HEK293T (cell line): ENCODE measurements around the gene LRP8.
A peak's percentile ranks its signal among the peaks of the same experiment; 100 is the strongest.

ENCODE experiments used
- CTCF ChIA-PET: fragments of 350-600 bp; formaldehyde crosslinking; extraction: SDS; loops from one replicate; lab custom pipeline; 2021; ENCODE audit warnings: antibody characterized with exemption, inconsistent platforms; lab: Yijun Ruan, JAX
- POLR2A ChIA-PET: fragments of 350-600 bp; formaldehyde crosslinking; extraction: SDS; loops from one replicate; lab custom pipeline; 2020; ENCODE audit warnings: antibody characterized with exemption, inconsistent platforms; lab: Yijun Ruan, JAX
- DNase-seq: peaks from one replicate; pipeline ENCODE4 v3.0.0; 2012; ENCODE audit warnings: mixed read lengths; ENCODE audit errors: extremely low spot score
- ARNT ChIP-seq: fragments of 450-650 bp; IDR thresholded peaks from 2 replicates; pipeline ENCODE4 v1.6.1; 2017; ENCODE audit warnings: mild to moderate bottlenecking
- BHLHE40 ChIP-seq: fragments of 450-650 bp; IDR thresholded peaks from 2 replicates; pipeline ENCODE4 v1.6.1; 2016; ENCODE audit warnings: mild to moderate bottlenecking, moderate library complexity, borderline replicate concordance
- CTBP1 ChIP-seq: fragments of 450-650 bp; IDR thresholded peaks from 2 replicates; pipeline ENCODE4 v1.6.1; 2016; ENCODE audit warnings: borderline replicate concordance
- ELF4 ChIP-seq: fragments of 450-650 bp; IDR thresholded peaks from 2 replicates; pipeline ENCODE4 v1.6.1; 2017; ENCODE audit warnings: antibody characterized with exemption
- FOXA1 ChIP-seq: fragments of 450-650 bp; IDR thresholded peaks from 2 replicates; pipeline ENCODE4 v1.6.1; 2016; ENCODE audit warnings: mild to moderate bottlenecking
- FOXK2 ChIP-seq: fragments of 450-650 bp; IDR thresholded peaks from 2 replicates; pipeline ENCODE4 v1.6.1; 2016; ENCODE audit warnings: mild to moderate bottlenecking
- FOXM1 ChIP-seq: fragments of 450-650 bp; IDR thresholded peaks from 2 replicates; pipeline ENCODE4 v1.6.1; 2017; ENCODE audit warnings: mild to moderate bottlenecking, borderline replicate concordance
- HDGF ChIP-seq: fragments of 450-650 bp; IDR thresholded peaks from 2 replicates; pipeline ENCODE4 v1.6.1; 2017; ENCODE audit warnings: antibody characterized with exemption, borderline replicate concordance
- L3MBTL2 ChIP-seq: fragments of 450-650 bp; conservative IDR thresholded peaks from 2 replicates; pipeline ENCODE4 v1.6.1; 2016; ENCODE audit warnings: mild to moderate bottlenecking
- LEF1 ChIP-seq: fragments of 450-650 bp; IDR thresholded peaks from 2 replicates; pipeline ENCODE4 v1.6.1; 2017; ENCODE audit warnings: mild to moderate bottlenecking, borderline replicate concordance
- NFRKB ChIP-seq: fragments of 450-650 bp; IDR thresholded peaks from 2 replicates; pipeline ENCODE4 v1.6.1; 2016; ENCODE audit warnings: mild to moderate bottlenecking, moderate library complexity
- SP1 ChIP-seq: fragments of 450-650 bp; IDR thresholded peaks from 2 replicates; pipeline ENCODE4 v1.6.1; 2017
- SUZ12 ChIP-seq: fragments of 450-650 bp; IDR thresholded peaks from 2 replicates; pipeline ENCODE4 v1.6.1; 2016; ENCODE audit warnings: mild to moderate bottlenecking
- TARDBP ChIP-seq: fragments of 450-650 bp; IDR thresholded peaks from 2 replicates; pipeline ENCODE4 v1.6.1; 2016
- ZNF384 ChIP-seq: fragments of 450-650 bp; IDR thresholded peaks from 2 replicates; pipeline ENCODE4 v1.6.1; 2016
- TF ChIP-seq, protein P1 (sequence below): fragments of 450-650 bp; IDR thresholded peaks from 2 replicates; pipeline ENCODE4 v1.6.1; 2016

The LRP8 gene

DNA sequence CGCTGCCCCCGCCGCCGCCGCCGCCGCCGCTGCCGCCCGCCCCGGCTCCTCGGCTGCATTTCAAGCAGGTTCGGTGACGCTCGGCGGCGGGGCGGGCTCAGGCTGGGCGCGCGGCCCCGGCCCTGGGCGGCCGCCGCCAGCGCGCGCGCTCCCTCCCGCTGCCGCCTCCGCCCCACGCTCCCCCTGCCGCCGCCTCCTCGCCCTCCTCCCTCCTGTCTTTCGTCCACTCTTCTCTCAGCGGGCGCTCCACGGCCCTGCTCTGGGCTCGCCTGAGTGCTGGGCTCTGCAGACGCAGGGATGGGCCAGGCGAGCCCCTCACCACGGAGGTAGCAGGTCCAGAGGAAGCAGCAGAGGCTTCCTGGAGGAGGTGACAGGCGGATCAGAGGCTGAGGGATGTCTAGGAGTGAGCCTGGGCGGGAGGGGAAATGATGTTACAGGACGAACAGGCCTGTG is at the start of gene LRP8:
Gene LRP8 (minus strand): TSS at position 62 of the 453 bp plus-strand sequence. CDS start 158 bp downstream, outside the sequence.
- TF ChIP-seq TARDBP (no peak), ARNT (no peak), SP1 (no peak), FOXA1 (no peak), FOXK2 (no peak), ELF4 (no peak), NFRKB (no peak), CTBP1 (no peak), LEF1 (no peak), FOXM1 (no peak), L3MBTL2 (no peak), HDGF (no peak), SUZ12 (no peak), BHLHE40 (no peak)
- peak; percentile 86 for DNase-seq
- ChIA-PET CTCF (no interaction called here), POLR2A (no interaction called here)

DNA sequence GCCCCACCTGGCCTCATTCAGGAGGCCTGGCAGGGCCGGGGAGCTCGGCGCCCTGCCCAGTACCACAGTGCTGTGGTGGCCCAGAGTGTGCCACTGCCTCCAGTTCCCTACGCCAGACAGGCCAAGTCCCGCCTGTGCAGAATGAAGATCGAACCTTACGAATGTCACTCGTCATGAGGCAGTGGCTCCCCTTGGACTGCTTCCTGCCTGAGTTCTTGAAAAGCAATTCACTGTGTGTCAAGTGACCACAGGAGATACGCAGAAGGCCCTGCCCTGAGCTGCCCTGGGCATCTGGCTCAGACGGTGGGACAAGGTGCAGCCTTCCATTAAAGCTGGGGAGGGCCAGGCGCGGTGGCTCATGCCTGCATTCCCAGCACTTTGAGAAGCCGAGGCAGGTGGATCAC is 49.6 kb upstream of the LRP8 start:
- TF ChIP-seq LEF1 = no peak
- TF ChIP-seq, protein P1, sequence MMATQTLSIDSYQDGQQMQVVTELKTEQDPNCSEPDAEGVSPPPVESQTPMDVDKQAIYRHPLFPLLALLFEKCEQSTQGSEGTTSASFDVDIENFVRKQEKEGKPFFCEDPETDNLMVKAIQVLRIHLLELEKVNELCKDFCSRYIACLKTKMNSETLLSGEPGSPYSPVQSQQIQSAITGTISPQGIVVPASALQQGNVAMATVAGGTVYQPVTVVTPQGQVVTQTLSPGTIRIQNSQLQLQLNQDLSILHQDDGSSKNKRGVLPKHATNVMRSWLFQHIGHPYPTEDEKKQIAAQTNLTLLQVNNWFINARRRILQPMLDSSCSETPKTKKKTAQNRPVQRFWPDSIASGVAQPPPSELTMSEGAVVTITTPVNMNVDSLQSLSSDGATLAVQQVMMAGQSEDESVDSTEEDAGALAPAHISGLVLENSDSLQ = no peak
- no peak for TF ChIP-seq SUZ12
- TF ChIP-seq BHLHE40 = no peak
- no peak for TF ChIP-seq NFRKB
- no peak for TF ChIP-seq SP1
- TF ChIP-seq ARNT = no peak
- no peak for TF ChIP-seq CTBP1
- TF ChIP-seq ELF4 = no peak
- TF ChIP-seq HDGF = no peak
- TF ChIP-seq TARDBP = no peak
- TF ChIP-seq L3MBTL2 = no peak
- no peak for TF ChIP-seq FOXA1
- no peak for TF ChIP-seq FOXM1
- POLR2A ChIA-PET = no interaction called here
- DNase-seq = no peak
- CTCF ChIA-PET = no interaction called here

DNA sequence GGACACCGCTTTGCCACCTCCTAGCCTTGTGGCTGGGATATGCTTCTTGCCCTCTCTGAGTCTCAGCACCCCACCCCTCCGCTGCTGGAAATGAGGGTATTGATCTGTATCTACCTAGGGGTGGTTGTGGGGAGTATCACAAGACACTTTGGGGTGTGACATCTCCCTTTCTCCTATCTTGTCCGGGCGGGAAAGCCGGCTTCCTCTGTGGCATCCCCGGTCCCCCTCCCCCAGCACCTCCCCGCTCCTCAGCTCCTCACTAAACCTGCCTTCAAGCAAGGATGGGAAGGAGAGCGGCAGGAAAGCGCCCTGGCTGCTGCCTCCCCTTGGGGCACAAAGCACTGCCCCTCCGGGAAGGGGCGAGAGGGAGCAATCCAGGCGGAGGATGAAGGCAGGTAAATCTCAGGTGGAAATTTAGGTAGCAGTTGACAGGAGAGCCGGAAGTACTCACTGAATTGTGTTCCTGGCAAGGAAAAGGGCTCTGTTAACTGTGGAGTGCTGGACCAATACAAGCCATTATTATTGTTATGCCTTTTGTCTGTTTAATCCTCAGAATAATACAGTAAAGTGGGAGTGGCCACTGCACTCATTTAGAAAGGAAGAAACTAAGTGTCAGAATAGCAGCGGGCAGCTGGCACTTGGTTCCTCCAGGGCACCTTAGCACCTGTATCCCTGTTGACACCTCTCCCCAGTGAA is 49.0 kb upstream of the LRP8 start:
- ChIA-PET CTCF (no interaction called here), POLR2A (no interaction called here)
- TF ChIP-seq ARNT = no peak
- DNase-seq = no peak

DNA sequence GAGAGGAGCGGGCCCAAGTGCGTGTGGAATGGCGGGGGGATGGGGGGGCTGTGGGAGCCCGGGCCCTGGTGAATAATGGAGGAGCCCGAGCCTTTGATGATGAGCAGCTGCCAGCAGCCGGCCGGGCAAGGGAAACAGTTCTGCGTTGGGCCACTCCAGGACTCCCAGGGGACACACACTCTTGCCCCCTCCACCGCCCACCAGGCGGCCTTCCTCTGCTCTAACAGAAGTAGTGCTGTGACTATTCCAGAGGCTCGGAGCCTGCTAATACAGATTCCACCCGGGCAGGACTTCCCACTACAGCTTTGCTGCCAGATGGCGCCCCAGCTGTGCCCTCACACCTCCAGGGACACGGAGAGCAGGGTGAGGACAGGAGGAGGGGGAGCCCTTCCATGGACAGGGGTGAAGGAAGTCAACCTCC is 48.2 kb upstream of the LRP8 start:
- no peak for TF ChIP-seq NFRKB

DNA sequence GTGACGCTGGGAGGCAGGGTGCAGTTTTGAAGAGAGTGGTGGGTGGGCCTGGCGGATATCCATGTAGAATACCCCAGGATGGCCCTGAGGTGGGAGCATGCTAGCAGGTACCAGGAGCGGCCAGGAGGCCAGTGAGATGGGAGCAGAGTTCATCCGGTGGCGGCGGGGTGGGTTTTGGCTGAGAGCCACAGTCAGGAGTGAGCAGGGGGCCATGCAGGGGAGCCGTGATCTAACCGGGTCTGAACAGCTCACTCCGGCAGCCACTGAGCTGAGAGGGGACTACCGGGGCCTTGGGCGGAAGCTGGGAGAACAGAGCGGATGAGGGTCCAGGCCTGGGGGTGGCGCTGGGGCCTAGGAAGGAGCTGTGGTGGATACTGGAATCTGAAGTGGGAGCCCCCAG is 47.6 kb upstream of the LRP8 start:
- TF ChIP-seq NFRKB (no peak), HDGF (no peak), L3MBTL2 (no peak), FOXK2 (no peak), SP1 (no peak), FOXM1 (no peak), ZNF384 (no peak), ELF4 (no peak), CTBP1 (no peak), ARNT (no peak), BHLHE40 (no peak)
- TF ChIP-seq, protein P1 = no peak
- ChIA-PET POLR2A (interaction anchor here (1.0 kb wide), 1 partner anchor 79 kb away, joined by 3 read pairs; no protein-coding TSS in a partner anchor), CTCF (interaction anchor here (1.0 kb wide), 1 partner anchor 18 kb away, joined by 4 read pairs; no protein-coding TSS in a partner anchor)
- no peak for DNase-seq

More for the DNA sequence above, 48.2 kb upstream of the LRP8 start:
- ChIA-PET CTCF (no interaction called here), POLR2A (interaction anchor here (1.0 kb wide), 1 partner anchor 80 kb away, joined by 3 read pairs; no protein-coding TSS in a partner anchor)
- DNase-seq = no peak

DNA sequence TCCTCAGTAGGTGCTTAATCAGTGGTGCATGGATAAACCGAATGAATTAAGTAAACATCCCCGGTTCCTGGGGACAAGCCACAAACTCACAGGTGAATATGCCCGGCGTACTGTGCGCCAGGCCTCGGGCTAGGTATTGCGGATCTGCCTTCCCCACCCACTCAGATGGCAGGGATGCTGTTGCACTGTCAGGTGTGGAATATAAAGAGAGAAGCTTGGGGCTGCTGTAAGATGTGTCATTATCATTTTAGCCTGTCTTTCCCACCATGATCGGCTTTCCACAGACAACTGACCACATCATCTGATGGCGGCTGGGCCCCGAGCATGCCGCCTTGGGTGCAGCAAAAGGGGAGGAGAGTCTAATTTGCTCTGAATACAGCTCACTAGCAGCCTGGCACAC is 45.4 kb upstream of the LRP8 start:
- TF ChIP-seq HDGF (no peak), CTBP1 (no peak), L3MBTL2 (no peak), SP1 (no peak), ARNT (no peak), SUZ12 (no peak), FOXK2 (no peak), ELF4 (no peak), TARDBP (no peak), ZNF384 (no peak), FOXM1 (no peak)
- TF ChIP-seq, protein P1 = no peak
- CTCF ChIA-PET = no interaction called here
- DNase-seq = no peak
- POLR2A ChIA-PET = no interaction called here

DNA sequence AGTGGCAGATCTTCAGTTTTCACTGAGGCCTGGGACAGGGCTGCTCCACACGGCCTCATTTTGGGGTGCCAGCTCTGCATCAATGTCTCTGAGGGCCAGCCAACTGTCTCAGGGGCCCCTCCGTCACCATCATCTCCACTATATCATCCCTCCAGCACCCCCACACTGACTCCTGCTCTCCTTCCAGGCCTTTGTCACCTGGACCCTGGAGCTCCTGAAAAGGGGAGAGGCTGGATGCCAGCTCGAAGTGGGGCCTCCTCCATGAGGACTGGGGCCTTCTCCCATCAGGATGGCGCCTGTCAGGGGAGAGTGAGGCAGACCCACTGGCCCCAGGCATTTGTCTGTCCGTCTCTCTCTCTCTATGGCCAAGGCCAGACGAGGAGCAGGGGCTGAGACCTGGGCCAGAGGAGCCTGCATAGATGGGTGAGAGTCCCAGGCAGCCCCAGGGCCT is 44.7 kb upstream of the LRP8 start:
- ChIA-PET CTCF (no interaction called here), POLR2A (no interaction called here)
- no peak for DNase-seq
- no peak for TF ChIP-seq SP1
- TF ChIP-seq L3MBTL2 = no peak
- TF ChIP-seq ELF4 = no peak
- no peak for TF ChIP-seq HDGF
- TF ChIP-seq NFRKB = no peak
- TF ChIP-seq BHLHE40 = no peak
- TF ChIP-seq ARNT = no peak
- no peak for TF ChIP-seq LEF1
- TF ChIP-seq CTBP1 = no peak
- no peak for TF ChIP-seq TARDBP
- TF ChIP-seq SUZ12 = no peak
- no peak for TF ChIP-seq FOXM1
